ENCODE results near the gene HVCN1.

DNA sequence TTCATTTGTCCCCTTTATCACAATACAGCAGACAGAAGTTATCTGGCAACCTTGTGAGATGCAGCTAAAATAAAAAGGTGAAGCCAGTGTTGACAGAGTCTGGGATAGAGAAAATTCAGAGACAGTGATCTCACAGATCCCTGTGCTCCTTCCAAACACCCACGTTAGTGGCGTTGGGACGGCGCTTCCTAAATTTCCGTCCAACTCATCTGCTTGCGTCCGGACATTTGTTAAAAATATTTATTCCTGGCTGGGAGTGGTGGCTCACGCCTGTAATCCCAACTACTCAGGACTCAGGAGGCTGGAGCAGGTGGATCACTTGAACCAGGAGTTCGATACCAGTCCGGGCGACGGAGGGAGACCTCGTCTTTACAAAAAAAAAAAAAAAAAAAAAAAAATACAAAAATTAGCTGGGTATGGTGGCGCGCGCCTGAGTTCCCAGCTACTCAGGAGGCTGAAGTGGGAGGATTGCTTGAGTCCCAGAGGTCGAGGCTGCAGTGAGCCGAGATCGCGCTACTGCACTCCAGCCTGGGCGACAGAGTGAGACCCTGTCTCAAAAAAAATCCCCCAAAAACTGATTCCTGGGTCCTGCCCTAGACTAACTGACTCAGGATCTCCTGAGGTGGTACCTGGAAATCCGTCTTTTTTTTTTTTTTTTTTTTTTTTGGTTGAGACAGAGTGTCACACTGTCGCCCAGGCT, 75.7 kb downstream of the HVCN1 start:
- no peak for TF ChIP-seq ZNF565 (CRISPR knock-in tag; conservative IDR thresholded peaks at IDR 0.05; ENCODE audit: low read depth)
- TF ChIP-seq ISL1 (CRISPR knock-in tag; IDR thresholded peaks at IDR 0.05): no peak
- no peak for TF ChIP-seq ZFP3 (CRISPR knock-in tag; IDR thresholded peaks at IDR 0.05)
- TF ChIP-seq ARNTL (CRISPR knock-in tag; IDR thresholded peaks at IDR 0.05; ENCODE audit: borderline replicate concordance, low read depth): no peak
- TF ChIP-seq PATZ1 (CRISPR knock-in tag; IDR thresholded peaks at IDR 0.05; ENCODE audit: borderline replicate concordance): no peak

All from SK-N-SH treated with all-trans-retinoic acid at 6 μM for 48 hours (cell line).